B cell (primary cell): ENCODE results near the gene UGT1A6. TPM values are rescaled to one million over a fixed set of nuclear protein-coding genes. Genes with fewer than 3 reads are reported as not detected.
"Not testable (repeated sequence)": the region's sequence is repeated elsewhere in the genome, so short reads cannot be mapped to it uniquely, and the experiment has no call there.

ENCODE experiments used
- ATAC-seq: fragments of 200-7000 bp; cut with Tn5 transposase; one replicate; pipeline ENCODE4 v1.10.0; 2021; ENCODE audit warnings: low read depth, mild to moderate bottlenecking, moderate number of reproducible peaks, moderate library complexity
- CTCF ChIA-PET: fragments of 350-600 bp; sonication (Branson Sonifier 250); formaldehyde crosslinking; loops from one replicate; lab custom pipeline; 2021; ENCODE audit warnings: antibody characterized with exemption, inconsistent platforms; lab: Charles Lee
- POLR2A ChIA-PET: fragments of 350-600 bp; sonication (Branson Sonifier 250); formaldehyde crosslinking; loops from one replicate; lab custom pipeline; 2021; ENCODE audit warnings: antibody characterized with exemption; lab: Charles Lee
- DNase-seq: peaks from one replicate; pipeline ENCODE4 v3.0.0; 2013
- H2AFZ ChIP-seq: 2 replicates; pipeline ENCODE4 v1.6.1; 2012; ENCODE audit warnings: mild to moderate bottlenecking, low read depth, low read length; ENCODE audit not compliant: insufficient read depth, poor library complexity, severe bottlenecking
- H3K27ac ChIP-seq, 2 donors: 1 replicate in 1 of 2; 2 replicates in 1 of 2; pipeline ENCODE4 v1.5.1; 2012 to 2013; ENCODE audit warnings: low read length in 2 of 2, mild to moderate bottlenecking in 2 of 2, moderate library complexity in 1 of 2
- H3K27me3 ChIP-seq, 4 experiments: fragments of 200-600 bp in 1 of 4; sonication (generic) in 1 of 4; replicated peaks in 1 of 4; 1 replicate in 2 of 4; 2 replicates in 2 of 4; pipeline versions ENCODE4 v1.6.1 to v1.7.0; 2013 to 2016; ENCODE audit warnings: low read length in 3 of 4, mild to moderate bottlenecking in 2 of 4, mixed read lengths in 1 of 4, moderate library complexity in 1 of 4; ENCODE audit not compliant: insufficient read depth in 4 of 4, control insufficient read depth in 3 of 4; ENCODE audit errors: control extremely low read depth in 1 of 4
- H3K36me3 ChIP-seq, 2 experiments: replicated peaks in 1 of 2; 1 replicate in 1 of 2; 2 replicates in 1 of 2; pipeline versions ENCODE4 v1.6.1 to v1.7.1; 2013; ENCODE audit warnings: low read length in 1 of 2; ENCODE audit not compliant: insufficient read depth in 2 of 2, control insufficient read depth in 1 of 2; ENCODE audit errors: control extremely low read depth in 1 of 2, extremely low read depth in 1 of 2
- H3K4me1 ChIP-seq, 2 donors: fragments of 200-600 bp in 1 of 2; sonication (generic) in 1 of 2; 1 replicate in 1 of 2; 2 replicates in 1 of 2; pipeline versions ENCODE4 v1.5.1 to v1.6.1; 2013 to 2017; ENCODE audit warnings: low read length in 2 of 2; ENCODE audit not compliant: control insufficient read depth in 2 of 2, insufficient read depth in 2 of 2
- H3K4me2 ChIP-seq: replicated peaks from 2 replicates; pipeline ENCODE3; 2012; ENCODE audit warnings: mild to moderate bottlenecking, low read depth, low read length; ENCODE audit not compliant: poor library complexity, severe bottlenecking
- H3K4me3 ChIP-seq, 5 experiments: fragments of 200-600 bp in 1 of 5; sonication (generic) in 1 of 5; 1 replicate in 3 of 5; 2 replicates in 2 of 5; pipeline versions ENCODE4 v1.5.1 to v1.7.0; 2011 to 2016; ENCODE audit warnings: low read length in 4 of 5, mild to moderate bottlenecking in 4 of 5, low read depth in 2 of 5, control low read depth in 1 of 5, moderate library complexity in 1 of 5; ENCODE audit not compliant: insufficient read depth in 1 of 5; ENCODE audit errors: control extremely low read depth in 1 of 5, extremely low read depth in 1 of 5
- H3K79me2 ChIP-seq: fragments of 200-600 bp; sonication (generic); one replicate; pipeline ENCODE4 v1.6.0; 2016; ENCODE audit warnings: low read length; ENCODE audit not compliant: control insufficient read depth, insufficient read depth
- H3K9ac ChIP-seq: fragments of 200-600 bp; sonication (generic); 2 replicates; pipeline ENCODE4 v1.6.1; 2017; ENCODE audit warnings: mild to moderate bottlenecking, low read length, moderate library complexity
- H3K9me3 ChIP-seq, 3 donors: one replicate each; pipeline versions ENCODE4 v1.6.1 to v1.7.1; 2013; ENCODE audit warnings: low read length in 2 of 3; ENCODE audit not compliant: control insufficient read depth in 2 of 3, insufficient read depth in 1 of 3; ENCODE audit errors: control extremely low read depth in 1 of 3
- H4K20me1 ChIP-seq: 2 replicates; pipeline ENCODE4 v1.6.0; 2012; ENCODE audit warnings: mild to moderate bottlenecking, low read length; ENCODE audit not compliant: insufficient read depth, control insufficient read depth, poor library complexity, severe bottlenecking
- H3K27ac Mint-ChIP-seq: one replicate; pipeline ENCODE4 v1.8.0; 2021; ENCODE audit warnings: mixed read lengths
- H3K27me3 Mint-ChIP-seq: one replicate; pipeline ENCODE4 v1.8.0; 2021; ENCODE audit warnings: mixed read lengths
- H3K4me1 Mint-ChIP-seq: one replicate; pipeline ENCODE4 v1.8.0; 2021; ENCODE audit warnings: mixed read lengths
- H3K4me3 Mint-ChIP-seq: one replicate; pipeline ENCODE4 v1.8.0; 2021; ENCODE audit warnings: mixed read lengths
- H3K9me3 Mint-ChIP-seq: one replicate; pipeline ENCODE4 v1.8.0; 2022; ENCODE audit warnings: mixed read lengths; ENCODE audit not compliant: insufficient read depth
- CTCF ChIP-seq: fragments of 200-600 bp; IDR thresholded peaks from one replicate; pipeline ENCODE4 v1.8.0; 2022; ENCODE audit warnings: antibody characterized with exemption, mild to moderate bottlenecking
- EZH2 ChIP-seq: IDR thresholded peaks from 2 replicates; pipeline ENCODE4 v1.6.1; 2012; ENCODE audit warnings: borderline replicate concordance, low read depth, mild to moderate bottlenecking, moderate library complexity, low read length; ENCODE audit not compliant: insufficient read depth, poor library complexity, severe bottlenecking
- WGBS: methylation state at CpG from one replicate; pipeline ENCODE4 v1.1.5; 2013; ENCODE audit warnings: missing lambda C conversion rate; ENCODE audit not compliant: insufficient coverage; 5-methylcytosine and 5-hydroxymethylcytosine counted together
- intact Hi-C: fragments of 100-400 bp; cut with micrococcal nuclease; formaldehyde crosslinking; loops from one replicate; pipeline ENCODE4 v1.10.0; 2022
- polyA plus RNA-seq: library from polyadenylated mRNA; depleted of rRNA; stranded (reverse); fragments of >200 nt; gene quantifications from 2 replicates; pipeline ENCODE4 v1.2.3, GENCODE V29; 2012
- total RNA-seq, 2 donors: library from RNA; stranded (reverse); fragments of 120-200 nt in 1 of 2; gene quantifications; 1 replicate in 1 of 2; 2 replicates in 1 of 2; pipeline versions ENCODE4 v1.2.3 to v1.2.4, GENCODE V29; 2013 to 2022

The UGT1A6 gene
- total and polyA plus RNA-seq, 2 donors (not counting 1 experiment from before 2014, with no cell fraction given): not detected

- no peak within 1 kb of the TSS for H3K27ac ChIP-seq
- no peak for ATAC-seq
These were observed 36.1 kb downstream of the UGT1A6 start, which contains the start of gene UGT1A3 for GRCh38 chr2:233728723-233729301. Gene UGT1A3 (plus strand): TSS chr2:233729042. CDS start chr2:233729127, 85 bp downstream.

DNA sequence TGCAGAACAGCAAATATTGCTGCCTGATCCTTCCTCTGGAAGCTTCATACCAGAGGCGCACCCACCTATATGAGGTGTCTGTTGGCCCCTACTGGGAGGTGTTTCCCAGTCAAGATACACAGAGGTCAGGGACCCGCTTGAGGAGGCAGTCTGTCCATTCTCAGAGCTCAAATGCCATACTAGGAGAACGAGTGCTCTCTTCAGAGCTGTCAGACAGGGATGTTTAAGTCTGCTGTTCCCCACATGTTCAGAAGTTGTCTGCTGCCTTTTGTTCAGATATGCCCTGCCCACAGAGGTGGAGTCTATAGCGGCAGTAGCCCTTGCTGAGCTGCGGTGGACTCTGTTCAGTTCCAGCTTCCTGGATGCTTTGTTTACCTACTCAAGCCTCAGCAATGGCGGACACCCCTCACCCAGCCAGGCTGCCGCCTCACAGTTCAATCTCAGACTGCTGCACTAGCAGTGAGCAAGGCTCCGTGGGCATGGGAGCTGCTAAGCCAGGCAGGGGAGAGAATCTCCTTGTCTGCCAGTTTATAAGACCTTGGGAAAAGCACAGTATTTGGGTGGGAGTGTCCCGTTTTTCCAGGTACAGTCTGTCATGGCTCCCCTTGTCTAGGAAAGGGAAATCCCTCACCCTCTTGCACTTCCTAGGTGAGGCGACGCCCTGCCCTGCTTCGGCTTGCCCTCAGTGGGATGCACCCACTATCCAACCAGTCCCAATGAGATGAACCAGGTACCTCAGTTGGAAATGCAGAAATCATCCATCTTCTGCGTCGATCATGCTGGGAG lies 44.4 kb downstream of the UGT1A6 start:
- peaks cover 55% of the 10 kb centered on the region for H3K27me3 Mint-ChIP-seq
- H3K9me3 Mint-ChIP-seq, H3K27me3 ChIP-seq: not testable (repeated sequence)

More at GRCh38 chr2:233728723-233729301, 36.1 kb downstream of the UGT1A6 start, which contains the start of gene UGT1A3:
- TF ChIP-seq EZH2 (no peak), CTCF (no peak)
- H3K36me3 ChIP-seq: no peaks in the 10 kb centered on the region
- no peaks in the 10 kb centered on the region for H3K9me3 ChIP-seq
- Mint-ChIP-seq H3K27me3 (peaks cover 27% of the 10 kb centered on the region), H3K4me3 (no peak within 1 kb of the TSS), H3K27ac (no peak within 1 kb of the TSS), H3K9me3 (no peaks in the 10 kb centered on the region), H3K4me1 (no peaks in the 10 kb centered on the region)
- H3K79me2 ChIP-seq: no peaks in the 10 kb centered on the region
- CTCF ChIA-PET: no interaction called here
- no peak within 1 kb of the TSS for H2AFZ ChIP-seq
- no peaks in the 10 kb centered on the region for H3K4me1 ChIP-seq
- H3K4me2 ChIP-seq: no peak within 1 kb of the TSS
- no peaks in the 10 kb centered on the region for H4K20me1 ChIP-seq
- no peak within 1 kb of the TSS for H3K9ac ChIP-seq
- intact Hi-C loops: no loop called here
- peaks cover 0 to 5% (median 0%) of the 10 kb centered on the region in 4 experiments for H3K27me3 ChIP-seq
- POLR2A ChIA-PET: no interaction called here
- H3K4me3 ChIP-seq: no peak within 1 kb of the TSS
- WGBS: 90% methylated on average over 8 of the region's 8 CpGs
- no peak for DNase-seq

More for the DNA sequence above, 44.4 kb downstream of the UGT1A6 start:
- H3K27ac ChIP-seq, H3K4me3 ChIP-seq, CTCF ChIA-PET, H3K79me2 ChIP-seq, H3K4me1 ChIP-seq, H3K4me3 Mint-ChIP-seq, DNase-seq, H2AFZ ChIP-seq, intact Hi-C loops, H4K20me1 ChIP-seq, H3K36me3 ChIP-seq, H3K27ac Mint-ChIP-seq, POLR2A ChIA-PET, H3K4me1 Mint-ChIP-seq, H3K9me3 ChIP-seq, ATAC-seq, H3K4me2 ChIP-seq, H3K9ac ChIP-seq: not testable (repeated sequence)
- WGBS: 94% methylated on average over 12 of the region's 14 CpGs
